Tibial nerve (tissue), 3 donors: ENCODE data around the gene RAB17.

Experiments used
- POLR2A ChIP-seq, 2 donors: fragments of 450-650 bp; IDR thresholded peaks; one replicate each; pipeline ENCODE4 v1.6.1; 2017; ENCODE audit warnings: antibody characterized with exemption in 2 of 2, mild to moderate bottlenecking in 2 of 2, moderate library complexity in 2 of 2
- TF ChIP-seq, protein P1 (sequence below), 5 experiments: fragments of 200-600 bp in 3 of 5; fragments of 450-650 bp in 2 of 5; sonication (generic) in 3 of 5; IDR thresholded peaks; one replicate each; pipeline ENCODE4 v1.5.1; 2016 to 2019; ENCODE audit warnings: antibody characterized with exemption in 5 of 5, mild to moderate bottlenecking in 3 of 5, moderate library complexity in 2 of 5

DNA sequence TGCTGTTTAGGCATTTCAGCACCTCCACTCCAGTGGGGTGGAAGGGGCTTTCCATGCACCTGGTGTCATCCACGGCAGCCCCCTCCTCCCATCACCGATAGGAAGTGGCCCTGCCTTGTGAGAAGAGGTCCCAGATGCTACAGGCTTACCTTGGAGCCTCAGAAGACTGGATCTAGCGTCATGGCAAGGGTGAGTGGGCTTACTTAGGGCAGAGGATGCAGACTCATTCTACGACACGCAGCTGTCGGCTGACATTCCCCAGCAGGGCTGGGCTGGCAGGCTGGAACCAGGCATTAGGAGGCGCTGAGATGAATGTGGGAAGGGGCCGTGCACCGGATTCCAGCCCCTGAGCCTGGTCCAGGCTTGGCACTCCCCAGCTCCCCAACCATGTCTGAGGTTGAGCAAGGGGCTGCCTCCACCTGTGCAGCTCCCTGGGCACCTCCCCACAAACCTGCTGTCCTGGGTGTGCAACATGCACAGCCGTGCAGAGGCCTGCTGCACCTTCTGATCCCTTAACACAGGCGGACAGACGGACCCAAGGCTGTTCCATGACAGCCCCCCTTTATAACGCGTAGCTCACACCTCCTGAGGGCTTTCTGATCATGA is 25.9 kb downstream of the RAB17 start:
- TF ChIP-seq, protein P1, sequence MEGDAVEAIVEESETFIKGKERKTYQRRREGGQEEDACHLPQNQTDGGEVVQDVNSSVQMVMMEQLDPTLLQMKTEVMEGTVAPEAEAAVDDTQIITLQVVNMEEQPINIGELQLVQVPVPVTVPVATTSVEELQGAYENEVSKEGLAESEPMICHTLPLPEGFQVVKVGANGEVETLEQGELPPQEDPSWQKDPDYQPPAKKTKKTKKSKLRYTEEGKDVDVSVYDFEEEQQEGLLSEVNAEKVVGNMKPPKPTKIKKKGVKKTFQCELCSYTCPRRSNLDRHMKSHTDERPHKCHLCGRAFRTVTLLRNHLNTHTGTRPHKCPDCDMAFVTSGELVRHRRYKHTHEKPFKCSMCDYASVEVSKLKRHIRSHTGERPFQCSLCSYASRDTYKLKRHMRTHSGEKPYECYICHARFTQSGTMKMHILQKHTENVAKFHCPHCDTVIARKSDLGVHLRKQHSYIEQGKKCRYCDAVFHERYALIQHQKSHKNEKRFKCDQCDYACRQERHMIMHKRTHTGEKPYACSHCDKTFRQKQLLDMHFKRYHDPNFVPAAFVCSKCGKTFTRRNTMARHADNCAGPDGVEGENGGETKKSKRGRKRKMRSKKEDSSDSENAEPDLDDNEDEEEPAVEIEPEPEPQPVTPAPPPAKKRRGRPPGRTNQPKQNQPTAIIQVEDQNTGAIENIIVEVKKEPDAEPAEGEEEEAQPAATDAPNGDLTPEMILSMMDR (IDR thresholded peaks at IDR 0.05) = no peak
- TF ChIP-seq POLR2A (IDR thresholded peaks at IDR 0.05) = no peak
